Skeletal muscle tissue (tissue), 2 donors: ENCODE results near the gene SEZ6L. TPM values are rescaled to one million over a fixed set of nuclear protein-coding genes. Genes with fewer than 3 reads are reported as not detected.

Experiments used
- small RNA-seq: library from RNA; depleted of rRNA; stranded (forward); fragments of <200 nt; gene quantifications from one replicate; pipeline ENCODE3, GENCODE V24; 2014
- total RNA-seq: library from RNA; depleted of rRNA; stranded (reverse); fragments of >200 nt; gene quantifications from one replicate; pipeline ENCODE4 v1.2.3, GENCODE V29; 2014

The SEZ6L gene
- total RNA-seq, 1 donor from 2014 or later = 0.52 TPM

Small RNA genes lying within 50 kb of the gene (small RNA-seq; reads per million reads assigned to genes)
- gene RNA5SP495 = not detected
